WTC11 (cell line): Measurements from ENCODE around the gene HOXD8. TPM values are rescaled to one million over a fixed set of nuclear protein-coding genes. Genes with fewer than 3 reads are reported as not detected.

Experiments
- ESRRA ChIP-seq: sonication (generic); formaldehyde crosslinking; IDR thresholded peaks from 2 replicates; pipeline ENCODE4 v1.8.1; 2022; ENCODE audit warnings: mild to moderate bottlenecking, missing genetic modification reagents, borderline replicate concordance
- ETV6 ChIP-seq: sonication (generic); formaldehyde crosslinking; IDR thresholded peaks from 2 replicates; pipeline ENCODE4 v1.8.1; 2022; ENCODE audit warnings: mild to moderate bottlenecking, missing genetic modification reagents
- HMGA2 ChIP-seq: fragments of 250-450 bp; sonication (Bioruptor Pico); IDR thresholded peaks from 2 replicates; pipeline ENCODE4 v1.4.0; 2021; ENCODE audit warnings: mild to moderate bottlenecking, moderate library complexity
- KAT7 ChIP-seq: sonication (generic); formaldehyde crosslinking; IDR thresholded peaks from 2 replicates; pipeline ENCODE4 v1.8.1; 2023; ENCODE audit warnings: missing genetic modification reagents, mild to moderate bottlenecking, borderline replicate concordance
- NFE2L1 ChIP-seq: sonication (generic); formaldehyde crosslinking; IDR thresholded peaks from 2 replicates; pipeline ENCODE4 v1.8.1; 2023; ENCODE audit warnings: missing genetic modification reagents
- RELA ChIP-seq: sonication (generic); formaldehyde crosslinking; IDR thresholded peaks from 2 replicates; pipeline ENCODE4 v1.8.1; 2022; ENCODE audit warnings: missing genetic modification reagents, mild to moderate bottlenecking, borderline replicate concordance
- SMAD3 ChIP-seq: sonication (generic); formaldehyde crosslinking; IDR thresholded peaks from 2 replicates; pipeline ENCODE4 v1.8.0; 2022; ENCODE audit warnings: missing genetic modification reagents, mild to moderate bottlenecking, borderline replicate concordance
- SP1 ChIP-seq: sonication (generic); formaldehyde crosslinking; conservative IDR thresholded peaks from 2 replicates; pipeline ENCODE4 v1.8.1; 2022; ENCODE audit warnings: missing genetic modification reagents
- TCF7 ChIP-seq: sonication (generic); formaldehyde crosslinking; IDR thresholded peaks from 2 replicates; pipeline ENCODE4 v1.8.0; 2022; ENCODE audit warnings: mild to moderate bottlenecking, low read depth, missing genetic modification reagents, moderate library complexity
- ZBTB21 ChIP-seq: sonication (generic); formaldehyde crosslinking; IDR thresholded peaks from 2 replicates; pipeline ENCODE4 v1.8.1; 2023; ENCODE audit warnings: mild to moderate bottlenecking, missing genetic modification reagents, borderline replicate concordance
- ZNF263 ChIP-seq: sonication (generic); formaldehyde crosslinking; IDR thresholded peaks from 2 replicates; pipeline ENCODE4 v1.8.1; 2022; ENCODE audit warnings: low read depth, mild to moderate bottlenecking, moderate library complexity, missing genetic modification reagents
- total RNA-seq: library from RNA; stranded (reverse); gene quantifications from 3 replicates; pipeline ENCODE4 v1.2.3, GENCODE V29; 2021
- TF ChIP-seq, protein P1 (sequence below): sonication (generic); formaldehyde crosslinking; IDR thresholded peaks from 2 replicates; pipeline ENCODE4 v1.8.1; 2022; ENCODE audit warnings: low read depth, mild to moderate bottlenecking, moderate library complexity, missing genetic modification reagents, borderline replicate concordance
- TF ChIP-seq, protein P2 (sequence below): sonication (generic); formaldehyde crosslinking; IDR thresholded peaks from 2 replicates; pipeline ENCODE4 v1.8.0; 2022; ENCODE audit warnings: mild to moderate bottlenecking, missing genetic modification reagents
- TF ChIP-seq, protein P3 (sequence below): sonication (generic); formaldehyde crosslinking; IDR thresholded peaks from 2 replicates; pipeline ENCODE4 v1.8.0; 2023; ENCODE audit warnings: missing genetic modification reagents, mild to moderate bottlenecking, borderline replicate concordance
- TF ChIP-seq, protein P4 (sequence below): sonication (generic); formaldehyde crosslinking; IDR thresholded peaks from 2 replicates; pipeline ENCODE4 v1.8.0; 2023; ENCODE audit warnings: missing genetic modification reagents
- TF ChIP-seq, protein P5 (sequence below): fragments of 200-600 bp; IDR thresholded peaks from 2 replicates; pipeline ENCODE4 v1.8.0; 2022; ENCODE audit warnings: antibody characterized with exemption
- TF ChIP-seq, protein P6 (sequence below): sonication (generic); formaldehyde crosslinking; IDR thresholded peaks from 2 replicates; pipeline ENCODE4 v1.8.0; 2022; ENCODE audit warnings: mild to moderate bottlenecking, missing genetic modification reagents
- TF ChIP-seq, protein P7 (sequence below): sonication (generic); formaldehyde crosslinking; IDR thresholded peaks from 2 replicates; pipeline ENCODE4 v1.8.1; 2023; ENCODE audit warnings: mild to moderate bottlenecking, moderate library complexity, missing genetic modification reagents

Gene HOXD8
- total RNA-seq, 1 experiment from 2014 or later, result not detected

DNA sequence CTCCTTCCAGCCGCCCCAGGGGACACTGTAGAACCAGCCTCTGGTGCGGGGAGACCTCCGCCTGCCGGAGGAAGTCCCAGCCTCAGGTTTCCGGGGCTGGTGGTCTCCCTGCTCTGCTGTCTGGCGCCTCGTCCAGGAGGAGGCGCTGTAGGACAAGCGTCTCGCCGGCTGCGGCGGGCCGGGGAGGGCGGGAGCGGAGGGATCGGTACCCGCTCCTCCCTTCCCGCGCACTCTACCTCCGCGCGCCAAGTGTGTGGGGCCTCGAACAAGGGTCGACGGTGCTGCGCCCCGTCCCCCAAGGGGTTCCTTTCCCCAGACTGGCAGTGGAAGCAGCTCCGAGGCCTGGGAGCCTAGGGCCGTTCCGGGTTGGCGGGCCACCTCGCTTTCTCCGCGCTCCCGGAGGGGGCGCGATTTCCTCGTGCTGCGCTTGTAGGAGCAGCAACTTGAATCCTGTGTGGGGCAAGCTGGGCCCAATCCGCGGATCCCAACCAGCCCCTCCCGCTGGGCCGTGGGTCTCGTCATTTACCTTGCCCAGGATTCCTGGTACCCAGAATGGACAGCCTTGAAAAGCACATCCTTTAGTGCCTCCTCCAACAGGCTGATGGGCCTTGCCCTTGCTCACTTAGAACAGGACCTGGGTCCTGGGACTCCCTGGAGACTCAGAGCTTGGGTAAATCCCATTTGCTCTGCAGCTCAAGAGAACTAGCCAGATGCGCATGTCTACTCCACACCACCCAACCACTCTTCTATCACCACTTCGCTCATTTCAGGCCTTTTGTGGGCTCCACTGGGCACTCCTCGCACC, 11.2 kb downstream of the HOXD8 start (continued):
- TF ChIP-seq, protein P1, sequence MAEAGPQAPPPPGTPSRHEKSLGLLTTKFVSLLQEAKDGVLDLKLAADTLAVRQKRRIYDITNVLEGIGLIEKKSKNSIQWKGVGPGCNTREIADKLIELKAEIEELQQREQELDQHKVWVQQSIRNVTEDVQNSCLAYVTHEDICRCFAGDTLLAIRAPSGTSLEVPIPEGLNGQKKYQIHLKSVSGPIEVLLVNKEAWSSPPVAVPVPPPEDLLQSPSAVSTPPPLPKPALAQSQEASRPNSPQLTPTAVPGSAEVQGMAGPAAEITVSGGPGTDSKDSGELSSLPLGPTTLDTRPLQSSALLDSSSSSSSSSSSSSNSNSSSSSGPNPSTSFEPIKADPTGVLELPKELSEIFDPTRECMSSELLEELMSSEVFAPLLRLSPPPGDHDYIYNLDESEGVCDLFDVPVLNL, result 0 out of 2 replicates have a peak, but pooled peaks have one; percentile 67
- TF ChIP-seq ESRRA (CRISPR knock-in tag) (peak; percentile 64; the same call in 1 of the 2 replicates), ZBTB21 (CRISPR knock-in tag) (no peak), RELA (CRISPR knock-in tag) (0 out of 2 replicates have a peak, but pooled peaks have one; percentile 41), ZNF263 (CRISPR knock-in tag) (0 out of 2 replicates have a peak, but pooled peaks have one; percentile 25), TCF7 (CRISPR knock-in tag) (no peak), ETV6 (CRISPR knock-in tag) (peak; percentile 51; the same call in 1 of the 2 replicates), SP1 (CRISPR knock-in tag) (peak; percentile 54; the same call in 1 of the 2 replicates), NFE2L1 (CRISPR knock-in tag) (no peak), HMGA2 (CRISPR knock-in tag) (no peak), KAT7 (CRISPR knock-in tag) (peak; percentile 48; the same call in 1 of the 2 replicates), SMAD3 (CRISPR knock-in tag) (peak; percentile 79; the same call in 1 of the 2 replicates)
- TF ChIP-seq, protein P2, sequence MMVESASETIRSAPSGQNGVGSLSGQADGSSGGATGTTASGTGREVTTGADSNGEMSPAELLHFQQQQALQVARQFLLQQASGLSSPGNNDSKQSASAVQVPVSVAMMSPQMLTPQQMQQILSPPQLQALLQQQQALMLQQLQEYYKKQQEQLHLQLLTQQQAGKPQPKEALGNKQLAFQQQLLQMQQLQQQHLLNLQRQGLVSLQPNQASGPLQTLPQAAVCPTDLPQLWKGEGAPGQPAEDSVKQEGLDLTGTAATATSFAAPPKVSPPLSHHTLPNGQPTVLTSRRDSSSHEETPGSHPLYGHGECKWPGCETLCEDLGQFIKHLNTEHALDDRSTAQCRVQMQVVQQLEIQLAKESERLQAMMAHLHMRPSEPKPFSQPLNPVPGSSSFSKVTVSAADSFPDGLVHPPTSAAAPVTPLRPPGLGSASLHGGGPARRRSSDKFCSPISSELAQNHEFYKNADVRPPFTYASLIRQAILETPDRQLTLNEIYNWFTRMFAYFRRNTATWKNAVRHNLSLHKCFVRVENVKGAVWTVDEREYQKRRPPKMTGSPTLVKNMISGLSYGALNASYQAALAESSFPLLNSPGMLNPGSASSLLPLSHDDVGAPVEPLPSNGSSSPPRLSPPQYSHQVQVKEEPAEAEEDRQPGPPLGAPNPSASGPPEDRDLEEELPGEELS (CRISPR knock-in tag), result peak; percentile 67; the same call in 1 of the 2 replicates
- TF ChIP-seq, protein P3, sequence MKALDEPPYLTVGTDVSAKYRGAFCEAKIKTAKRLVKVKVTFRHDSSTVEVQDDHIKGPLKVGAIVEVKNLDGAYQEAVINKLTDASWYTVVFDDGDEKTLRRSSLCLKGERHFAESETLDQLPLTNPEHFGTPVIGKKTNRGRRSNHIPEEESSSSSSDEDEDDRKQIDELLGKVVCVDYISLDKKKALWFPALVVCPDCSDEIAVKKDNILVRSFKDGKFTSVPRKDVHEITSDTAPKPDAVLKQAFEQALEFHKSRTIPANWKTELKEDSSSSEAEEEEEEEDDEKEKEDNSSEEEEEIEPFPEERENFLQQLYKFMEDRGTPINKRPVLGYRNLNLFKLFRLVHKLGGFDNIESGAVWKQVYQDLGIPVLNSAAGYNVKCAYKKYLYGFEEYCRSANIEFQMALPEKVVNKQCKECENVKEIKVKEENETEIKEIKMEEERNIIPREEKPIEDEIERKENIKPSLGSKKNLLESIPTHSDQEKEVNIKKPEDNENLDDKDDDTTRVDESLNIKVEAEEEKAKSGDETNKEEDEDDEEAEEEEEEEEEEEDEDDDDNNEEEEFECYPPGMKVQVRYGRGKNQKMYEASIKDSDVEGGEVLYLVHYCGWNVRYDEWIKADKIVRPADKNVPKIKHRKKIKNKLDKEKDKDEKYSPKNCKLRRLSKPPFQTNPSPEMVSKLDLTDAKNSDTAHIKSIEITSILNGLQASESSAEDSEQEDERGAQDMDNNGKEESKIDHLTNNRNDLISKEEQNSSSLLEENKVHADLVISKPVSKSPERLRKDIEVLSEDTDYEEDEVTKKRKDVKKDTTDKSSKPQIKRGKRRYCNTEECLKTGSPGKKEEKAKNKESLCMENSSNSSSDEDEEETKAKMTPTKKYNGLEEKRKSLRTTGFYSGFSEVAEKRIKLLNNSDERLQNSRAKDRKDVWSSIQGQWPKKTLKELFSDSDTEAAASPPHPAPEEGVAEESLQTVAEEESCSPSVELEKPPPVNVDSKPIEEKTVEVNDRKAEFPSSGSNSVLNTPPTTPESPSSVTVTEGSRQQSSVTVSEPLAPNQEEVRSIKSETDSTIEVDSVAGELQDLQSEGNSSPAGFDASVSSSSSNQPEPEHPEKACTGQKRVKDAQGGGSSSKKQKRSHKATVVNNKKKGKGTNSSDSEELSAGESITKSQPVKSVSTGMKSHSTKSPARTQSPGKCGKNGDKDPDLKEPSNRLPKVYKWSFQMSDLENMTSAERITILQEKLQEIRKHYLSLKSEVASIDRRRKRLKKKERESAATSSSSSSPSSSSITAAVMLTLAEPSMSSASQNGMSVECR (CRISPR knock-in tag), result peak; percentile 48; the same call in 1 of the 2 replicates
- TF ChIP-seq, protein P4, sequence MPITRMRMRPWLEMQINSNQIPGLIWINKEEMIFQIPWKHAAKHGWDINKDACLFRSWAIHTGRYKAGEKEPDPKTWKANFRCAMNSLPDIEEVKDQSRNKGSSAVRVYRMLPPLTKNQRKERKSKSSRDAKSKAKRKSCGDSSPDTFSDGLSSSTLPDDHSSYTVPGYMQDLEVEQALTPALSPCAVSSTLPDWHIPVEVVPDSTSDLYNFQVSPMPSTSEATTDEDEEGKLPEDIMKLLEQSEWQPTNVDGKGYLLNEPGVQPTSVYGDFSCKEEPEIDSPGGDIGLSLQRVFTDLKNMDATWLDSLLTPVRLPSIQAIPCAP, result peak; percentile 83
- TF ChIP-seq, protein P5, sequence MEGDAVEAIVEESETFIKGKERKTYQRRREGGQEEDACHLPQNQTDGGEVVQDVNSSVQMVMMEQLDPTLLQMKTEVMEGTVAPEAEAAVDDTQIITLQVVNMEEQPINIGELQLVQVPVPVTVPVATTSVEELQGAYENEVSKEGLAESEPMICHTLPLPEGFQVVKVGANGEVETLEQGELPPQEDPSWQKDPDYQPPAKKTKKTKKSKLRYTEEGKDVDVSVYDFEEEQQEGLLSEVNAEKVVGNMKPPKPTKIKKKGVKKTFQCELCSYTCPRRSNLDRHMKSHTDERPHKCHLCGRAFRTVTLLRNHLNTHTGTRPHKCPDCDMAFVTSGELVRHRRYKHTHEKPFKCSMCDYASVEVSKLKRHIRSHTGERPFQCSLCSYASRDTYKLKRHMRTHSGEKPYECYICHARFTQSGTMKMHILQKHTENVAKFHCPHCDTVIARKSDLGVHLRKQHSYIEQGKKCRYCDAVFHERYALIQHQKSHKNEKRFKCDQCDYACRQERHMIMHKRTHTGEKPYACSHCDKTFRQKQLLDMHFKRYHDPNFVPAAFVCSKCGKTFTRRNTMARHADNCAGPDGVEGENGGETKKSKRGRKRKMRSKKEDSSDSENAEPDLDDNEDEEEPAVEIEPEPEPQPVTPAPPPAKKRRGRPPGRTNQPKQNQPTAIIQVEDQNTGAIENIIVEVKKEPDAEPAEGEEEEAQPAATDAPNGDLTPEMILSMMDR, result peak; percentile 91
- TF ChIP-seq, protein P6, sequence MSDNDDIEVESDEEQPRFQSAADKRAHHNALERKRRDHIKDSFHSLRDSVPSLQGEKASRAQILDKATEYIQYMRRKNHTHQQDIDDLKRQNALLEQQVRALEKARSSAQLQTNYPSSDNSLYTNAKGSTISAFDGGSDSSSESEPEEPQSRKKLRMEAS (CRISPR knock-in tag), result peak; percentile 72
- TF ChIP-seq, protein P7, sequence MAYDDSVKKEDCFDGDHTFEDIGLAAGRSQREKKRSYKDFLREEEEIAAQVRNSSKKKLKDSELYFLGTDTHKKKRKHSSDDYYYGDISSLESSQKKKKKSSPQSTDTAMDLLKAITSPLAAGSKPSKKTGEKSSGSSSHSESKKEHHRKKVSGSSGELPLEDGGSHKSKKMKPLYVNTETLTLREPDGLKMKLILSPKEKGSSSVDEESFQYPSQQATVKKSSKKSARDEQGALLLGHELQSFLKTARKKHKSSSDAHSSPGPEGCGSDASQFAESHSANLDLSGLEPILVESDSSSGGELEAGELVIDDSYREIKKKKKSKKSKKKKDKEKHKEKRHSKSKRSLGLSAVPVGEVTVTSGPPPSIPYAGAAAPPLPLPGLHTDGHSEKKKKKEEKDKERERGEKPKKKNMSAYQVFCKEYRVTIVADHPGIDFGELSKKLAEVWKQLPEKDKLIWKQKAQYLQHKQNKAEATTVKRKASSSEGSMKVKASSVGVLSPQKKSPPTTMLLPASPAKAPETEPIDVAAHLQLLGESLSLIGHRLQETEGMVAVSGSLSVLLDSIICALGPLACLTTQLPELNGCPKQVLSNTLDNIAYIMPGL, result peak; percentile 95
